Measurements from ENCODE around the gene EPHA3.

Gene EPHA3

DNA sequence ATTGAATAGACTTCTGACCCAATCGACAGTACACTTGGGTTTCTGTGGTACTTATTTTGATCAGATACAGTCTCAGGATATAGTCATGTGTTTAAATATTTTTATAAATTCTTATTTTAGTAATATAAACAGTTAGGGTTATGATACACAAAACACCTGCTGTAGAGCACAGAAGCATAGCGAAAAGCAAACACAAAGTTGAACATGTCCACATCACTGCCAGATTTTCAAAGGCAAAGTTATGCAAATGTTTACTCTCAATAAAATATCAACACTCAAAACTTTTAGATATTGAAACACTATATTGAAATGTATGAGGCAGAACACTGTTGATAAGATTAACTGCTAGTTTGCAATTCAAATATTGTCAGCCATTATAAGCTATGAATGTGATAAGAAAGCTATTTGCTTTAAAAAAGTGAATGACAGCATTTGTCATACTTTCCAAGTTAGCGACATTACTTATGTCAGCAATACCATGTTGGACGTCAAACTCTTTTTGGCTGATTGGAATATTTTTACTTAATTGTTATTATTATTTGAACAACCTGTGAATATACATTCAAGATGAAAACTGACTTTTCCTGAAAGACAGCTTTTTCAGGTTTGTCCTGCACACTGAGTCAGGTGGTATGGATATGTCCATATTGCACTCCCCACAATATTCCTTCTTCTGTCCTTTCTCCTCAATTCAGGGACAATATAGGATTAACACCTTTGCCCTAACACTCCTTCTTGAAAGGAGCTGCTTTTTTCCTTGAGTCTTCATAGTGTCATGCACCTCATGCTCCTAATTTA is 367.1 kb downstream of the EPHA3 start:
- DNase-seq, result no peak

- no peak for DNase-seq
Observed at GRCh38 chr3:89488800-89489580, 381.6 kb downstream of the EPHA3 start.

GRCh38 chr3:89490129-89490528 is 382.7 kb downstream of the EPHA3 start:
- DNase-seq, result no peak

DNA sequence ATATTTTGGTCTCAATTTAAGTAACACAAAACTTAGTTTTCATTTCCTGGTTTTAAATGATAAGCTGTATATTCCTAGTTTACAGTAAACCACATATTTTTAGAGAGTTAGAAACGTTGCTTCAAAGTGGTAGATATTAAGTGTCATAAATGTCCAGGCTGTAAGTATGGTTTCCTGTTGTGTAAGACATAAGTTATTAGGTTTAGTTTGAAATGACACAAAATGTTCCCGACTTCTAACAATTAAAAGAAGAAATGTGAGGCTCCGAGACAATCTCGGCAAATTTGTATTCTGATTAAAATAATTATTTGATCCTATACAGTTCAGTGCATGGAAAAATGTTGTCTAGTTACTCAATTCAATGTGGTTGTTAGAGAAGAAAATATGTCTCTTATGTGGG is 387.3 kb downstream of the EPHA3 start:
- no peak for DNase-seq

DNA sequence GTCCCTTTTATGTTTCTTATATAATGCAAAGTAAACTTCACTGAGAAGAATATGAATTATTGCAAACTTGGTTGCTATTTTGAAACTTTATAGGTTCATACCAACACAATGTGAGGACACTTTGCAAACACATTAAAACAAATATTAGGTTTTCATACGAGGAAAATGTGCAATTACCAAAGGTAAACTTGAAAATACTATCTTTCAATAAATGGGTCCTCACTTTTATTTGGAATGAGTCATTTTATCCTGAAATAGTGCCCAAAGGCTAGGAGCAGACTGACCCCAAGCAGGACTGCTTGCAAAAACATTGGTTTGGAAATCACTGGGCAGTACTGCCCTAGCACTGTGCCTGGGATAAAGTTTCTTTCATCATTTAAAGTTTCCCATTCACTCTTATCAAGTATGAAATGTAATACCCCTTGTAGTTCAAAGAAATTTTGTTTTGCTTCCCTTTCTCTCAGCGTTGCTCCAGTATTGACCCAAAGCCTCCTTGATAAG is 396.5 kb downstream of the EPHA3 start:
- DNase-seq, result no peak

DNA sequence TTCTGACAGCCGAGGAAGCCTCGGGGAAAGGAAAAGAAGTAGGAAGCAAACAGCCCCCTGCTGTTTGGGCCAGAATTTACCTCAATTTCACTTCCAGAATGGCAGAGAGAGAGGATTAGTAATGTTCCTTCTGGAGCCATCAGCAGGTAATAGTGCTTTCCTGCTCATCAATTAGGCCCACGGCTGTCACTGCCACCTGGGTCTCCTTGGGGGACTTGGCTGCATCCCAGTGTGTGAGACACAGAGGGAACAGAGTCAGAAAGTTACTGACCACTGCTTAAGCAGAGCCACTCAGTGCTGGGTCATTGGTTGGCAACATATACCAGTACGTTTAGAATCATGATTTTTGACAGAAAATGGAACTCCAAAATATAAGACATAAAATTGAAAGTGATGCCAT is 397.0 kb downstream of the EPHA3 start:
- DNase-seq, result no peak

DNA sequence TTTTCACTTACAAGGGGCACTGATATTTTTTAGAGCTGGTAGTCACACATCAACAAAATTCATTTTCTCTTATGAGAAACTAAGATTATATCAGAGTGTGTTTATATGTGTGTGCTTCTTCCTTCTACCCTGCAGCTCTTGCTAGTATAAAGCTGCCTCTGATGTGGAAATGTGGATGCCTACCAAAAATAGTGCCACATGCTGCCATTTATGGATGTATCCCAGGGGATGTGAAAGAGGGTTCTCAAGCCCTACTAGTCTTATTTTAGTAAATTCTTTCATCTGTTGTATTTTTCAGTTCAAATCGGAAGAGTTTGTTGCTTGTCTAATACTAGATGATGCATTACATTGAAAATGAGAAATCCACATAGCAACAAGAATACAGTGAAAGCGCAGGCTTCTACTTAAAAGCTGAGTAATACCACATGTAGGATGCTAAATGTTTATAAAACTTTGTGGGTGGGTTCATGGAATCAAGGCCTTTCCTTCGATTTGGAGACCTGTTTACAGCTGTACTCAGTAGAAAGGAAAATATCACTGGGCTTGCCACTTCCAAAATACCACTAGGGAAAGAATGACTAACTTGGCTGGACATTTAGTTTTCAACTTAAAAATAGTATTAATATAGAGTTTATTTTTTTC is 399.2 kb downstream of the EPHA3 start:
- no peak for DNase-seq

GRCh38 chr3:89521328-89521727 is 413.9 kb downstream of the EPHA3 start:
- no peak for DNase-seq

DNA sequence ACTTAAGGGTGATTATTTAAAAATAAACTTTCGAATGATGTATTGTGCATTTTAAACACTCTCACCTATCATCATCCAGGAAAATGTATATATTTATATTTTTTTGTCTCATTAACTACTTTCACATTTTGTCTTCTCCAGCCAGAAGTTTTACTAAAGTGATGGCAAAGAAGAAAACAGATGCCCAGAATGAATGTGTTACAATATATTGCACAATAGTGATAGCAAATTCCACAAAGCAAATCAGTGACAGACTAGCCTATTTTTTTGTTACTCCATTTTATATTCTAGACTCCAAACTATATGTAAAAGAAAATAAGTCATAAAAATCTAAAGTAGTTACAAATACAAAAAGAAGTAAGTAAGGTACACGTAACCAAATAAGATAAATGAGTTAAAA is 414.7 kb downstream of the EPHA3 start:
- no peak for DNase-seq

DNA sequence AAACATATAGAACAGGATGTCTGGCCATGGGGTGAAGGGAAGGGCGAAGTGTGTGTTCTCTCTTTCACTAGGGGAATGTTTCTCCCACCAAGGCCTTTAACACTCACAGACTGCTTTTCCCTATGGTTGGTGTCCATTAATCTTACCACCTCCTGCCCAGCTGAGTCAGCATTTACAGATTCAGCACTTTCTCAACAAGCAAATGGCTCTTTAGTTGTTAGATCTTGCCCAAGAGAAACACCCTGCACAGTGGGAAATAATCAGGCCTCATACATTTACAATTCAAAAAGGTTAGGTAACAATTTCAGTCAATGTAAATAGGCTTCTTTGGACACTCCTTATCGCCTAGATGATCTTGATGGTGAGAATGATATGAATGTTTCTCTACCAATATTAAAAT is 418.2 kb downstream of the EPHA3 start:
- DNase-seq, result no peak

GRCh38 chr3:89527736-89528305 is 420.4 kb downstream of the EPHA3 start:
- no peak for DNase-seq

All from suppressor macrophage treated with lipopolysaccharide for 4 hours (primary cell).